Gastrocnemius medialis (tissue), 4 donors: Measurements from ENCODE around the gene HSPB7.

Experiments
- POLR2A ChIP-seq, 2 donors: fragments of 450-650 bp; IDR thresholded peaks; one replicate each; pipeline ENCODE4 v1.6.1; 2017; ENCODE audit warnings: antibody characterized with exemption in 2 of 2, mild to moderate bottlenecking in 2 of 2, moderate library complexity in 2 of 2
- TF ChIP-seq, protein P1 (sequence below), 5 experiments: fragments of 450-650 bp in 3 of 5; fragments of 200-600 bp in 2 of 5; sonication (generic) in 2 of 5; IDR thresholded peaks in 4 of 5; conservative IDR thresholded peaks in 1 of 5; 1 replicate in 4 of 5; 2 replicates in 1 of 5; pipeline ENCODE4 v1.5.1; 2016 to 2019; ENCODE audit warnings: antibody characterized with exemption in 5 of 5, mild to moderate bottlenecking in 3 of 5, moderate library complexity in 3 of 5

DNA sequence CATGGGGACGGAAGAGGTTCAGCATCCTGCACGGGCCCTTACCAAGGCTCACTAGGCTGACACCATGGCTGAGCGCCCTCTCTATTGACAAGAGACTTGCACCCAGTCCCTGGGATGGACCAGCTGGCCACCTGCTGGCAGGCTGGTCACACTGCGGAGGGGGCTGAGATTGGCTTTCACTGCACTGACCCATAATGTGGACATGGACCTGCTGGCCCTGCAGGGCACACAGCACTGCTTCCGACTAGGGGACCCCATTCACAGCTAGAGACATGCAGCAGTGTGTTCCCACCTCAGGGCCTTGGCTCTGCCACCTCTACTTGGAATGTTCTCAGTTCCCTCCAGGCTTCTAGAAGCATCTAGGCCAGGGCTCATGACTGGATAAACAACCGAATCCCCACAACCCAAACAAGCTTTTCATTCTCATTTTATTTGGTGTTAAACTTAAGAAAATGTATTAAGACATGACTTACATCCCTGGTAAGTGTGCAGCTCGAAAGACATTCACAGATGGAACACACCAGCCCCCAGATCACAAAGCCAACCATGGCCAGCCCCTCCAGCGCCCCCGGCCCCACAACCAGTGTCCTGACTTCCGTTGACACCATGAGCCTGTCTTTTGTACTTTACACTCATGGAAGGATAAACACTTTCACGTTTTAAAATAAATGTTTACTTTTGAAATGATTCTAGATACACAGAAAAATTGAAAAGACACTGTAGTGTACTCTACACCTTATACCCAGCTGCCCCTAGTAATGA lies 23.1 kb downstream of the HSPB7 start:
- TF ChIP-seq, protein P1, sequence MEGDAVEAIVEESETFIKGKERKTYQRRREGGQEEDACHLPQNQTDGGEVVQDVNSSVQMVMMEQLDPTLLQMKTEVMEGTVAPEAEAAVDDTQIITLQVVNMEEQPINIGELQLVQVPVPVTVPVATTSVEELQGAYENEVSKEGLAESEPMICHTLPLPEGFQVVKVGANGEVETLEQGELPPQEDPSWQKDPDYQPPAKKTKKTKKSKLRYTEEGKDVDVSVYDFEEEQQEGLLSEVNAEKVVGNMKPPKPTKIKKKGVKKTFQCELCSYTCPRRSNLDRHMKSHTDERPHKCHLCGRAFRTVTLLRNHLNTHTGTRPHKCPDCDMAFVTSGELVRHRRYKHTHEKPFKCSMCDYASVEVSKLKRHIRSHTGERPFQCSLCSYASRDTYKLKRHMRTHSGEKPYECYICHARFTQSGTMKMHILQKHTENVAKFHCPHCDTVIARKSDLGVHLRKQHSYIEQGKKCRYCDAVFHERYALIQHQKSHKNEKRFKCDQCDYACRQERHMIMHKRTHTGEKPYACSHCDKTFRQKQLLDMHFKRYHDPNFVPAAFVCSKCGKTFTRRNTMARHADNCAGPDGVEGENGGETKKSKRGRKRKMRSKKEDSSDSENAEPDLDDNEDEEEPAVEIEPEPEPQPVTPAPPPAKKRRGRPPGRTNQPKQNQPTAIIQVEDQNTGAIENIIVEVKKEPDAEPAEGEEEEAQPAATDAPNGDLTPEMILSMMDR (IDR thresholded peaks at IDR 0.05 in 4 of 5, conservative IDR thresholded peaks at IDR 0.05 in 1 of 5) = peak; percentile 58 to 93 (median 80)
- no peak for TF ChIP-seq POLR2A (IDR thresholded peaks at IDR 0.05)
